Measurements from ENCODE around the gene CMTM4. TPM values are rescaled to one million over a fixed set of nuclear protein-coding genes. Genes with fewer than 3 reads are reported as not detected.
"Not testable (repeated sequence)": the region's sequence is repeated elsewhere in the genome, so short reads cannot be mapped to it uniquely, and the experiment has no call there.

CMTM4 gene
- total RNA-seq, 1 donor from 2014 or later, result 1.4 TPM

DNA sequence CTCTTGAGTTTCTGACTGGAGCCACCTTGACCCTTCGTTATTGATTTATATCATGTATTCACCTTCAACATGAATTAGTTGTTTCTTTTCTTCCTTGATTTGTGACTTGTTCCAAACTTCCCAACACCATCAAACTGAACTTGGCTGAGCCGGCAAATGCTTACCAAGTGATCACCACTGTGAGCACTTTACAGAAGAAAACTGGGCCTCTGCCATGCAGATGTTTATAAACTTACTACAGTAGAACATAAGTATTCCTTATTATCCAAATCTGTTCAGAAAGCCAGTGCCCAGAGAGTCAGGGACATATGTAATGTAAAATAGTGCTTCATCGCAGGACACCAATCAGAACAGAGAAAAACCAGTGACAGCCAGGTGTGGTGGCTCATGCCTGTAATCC lies 19.9 kb downstream of the CMTM4 start:
- intact Hi-C loops (cut with micrococcal nuclease), result no loop called here

DNA sequence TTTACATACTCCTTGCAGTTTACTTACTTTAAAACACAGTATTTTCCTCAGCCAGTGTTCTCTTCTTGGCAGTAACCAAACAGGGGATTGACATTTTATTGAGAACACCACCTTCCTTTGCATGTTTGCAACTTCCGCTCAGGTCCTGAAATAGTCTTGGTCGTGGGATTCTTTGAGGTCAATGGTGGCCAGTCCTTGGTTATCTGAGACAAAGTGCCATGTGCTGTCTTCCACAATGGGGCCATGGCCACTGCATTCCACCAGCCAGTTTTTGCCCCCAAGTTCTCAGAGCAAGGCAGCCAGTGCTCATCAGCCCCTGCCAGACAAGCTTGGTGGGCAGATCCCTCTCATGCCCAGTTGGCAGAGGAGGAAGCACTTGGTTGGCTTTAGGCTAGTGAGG lies 22.9 kb downstream of the CMTM4 start:
- intact Hi-C loops (cut with micrococcal nuclease), result no loop called here

DNA sequence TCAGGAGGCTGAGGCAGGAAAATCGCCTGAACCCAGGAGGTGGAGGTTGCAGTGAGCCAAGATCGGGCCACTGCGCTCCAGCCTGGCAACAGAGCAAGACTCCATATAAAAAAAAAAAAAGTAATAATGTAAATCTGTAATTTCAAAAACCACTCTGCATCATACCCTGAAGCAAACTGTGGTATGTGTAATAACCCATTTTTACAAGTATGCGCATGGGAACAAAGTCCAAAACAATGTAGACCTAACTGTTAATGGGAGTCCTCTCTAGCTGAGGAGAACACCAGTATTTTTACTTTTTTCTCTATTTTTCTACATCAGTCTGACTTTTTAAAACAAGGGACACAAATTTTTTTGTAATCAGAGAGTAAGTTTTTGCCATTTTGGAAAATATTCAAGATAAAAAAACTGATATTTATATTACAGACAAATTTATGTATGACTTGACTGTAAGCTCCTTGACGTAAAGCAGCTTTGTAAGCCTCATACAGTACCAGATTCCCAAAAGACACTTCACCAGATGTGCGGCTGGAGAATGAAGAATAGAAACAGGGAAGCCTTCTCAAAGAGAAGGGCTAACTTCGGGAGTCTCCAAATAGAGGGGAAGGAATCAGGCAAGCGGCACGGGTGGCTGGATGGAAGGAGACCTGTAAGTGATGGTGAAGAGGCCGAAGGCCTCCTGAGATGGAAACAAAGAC lies 25.7 kb downstream of the CMTM4 start:
- intact Hi-C loops (cut with micrococcal nuclease), result no loop called here

DNA sequence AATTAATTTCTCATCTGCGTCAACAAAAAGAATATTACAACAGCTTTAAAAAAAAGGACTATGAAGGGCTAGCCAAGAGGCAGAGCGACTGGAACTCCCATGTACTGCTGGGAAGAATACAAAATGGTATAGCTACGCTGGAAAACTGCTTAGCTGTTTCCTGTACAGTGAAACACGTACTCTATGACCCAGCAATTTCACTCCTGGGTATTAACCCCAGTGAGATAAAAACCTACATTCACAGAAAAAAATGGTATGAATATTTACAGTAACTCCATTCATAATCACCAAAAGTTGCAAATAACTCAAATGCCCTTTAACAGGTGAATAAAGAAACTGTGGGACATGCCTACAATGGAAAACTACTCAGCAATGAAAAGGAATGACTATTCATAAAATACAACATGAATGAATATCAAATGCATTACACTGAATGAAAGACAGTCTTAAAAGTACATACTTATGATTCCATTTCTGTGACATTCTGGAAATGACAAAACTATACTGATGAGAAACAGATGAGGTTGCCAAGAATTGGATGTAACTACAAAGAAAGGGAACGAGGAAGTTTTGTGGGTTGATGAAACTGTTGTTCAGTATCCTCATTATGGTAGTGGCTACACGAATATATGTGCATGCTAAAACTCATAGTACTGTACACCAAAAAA lies 27.6 kb downstream of the CMTM4 start:
- intact Hi-C loops (cut with micrococcal nuclease), result no loop called here

DNA sequence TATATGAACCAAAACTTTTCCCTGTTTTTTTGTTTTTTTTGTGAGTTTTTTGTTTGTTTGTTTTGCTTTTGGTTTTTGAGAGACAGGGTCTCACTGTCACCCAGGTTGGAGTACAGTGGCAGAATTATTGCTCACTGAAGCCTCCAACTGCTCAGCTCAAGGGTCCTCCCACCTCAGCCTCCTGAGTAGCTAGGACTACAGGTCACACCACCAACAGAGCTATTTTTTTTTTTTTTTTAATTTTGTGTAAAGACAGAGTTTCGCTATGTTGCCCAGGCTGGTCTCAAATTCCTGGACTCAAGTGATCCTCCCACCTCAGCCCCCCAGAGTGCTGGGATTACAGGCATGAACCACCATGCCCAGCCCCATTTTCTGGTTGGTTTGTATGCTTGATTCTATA lies 28.6 kb downstream of the CMTM4 start:
- intact Hi-C loops (cut with micrococcal nuclease), result no loop called here

DNA sequence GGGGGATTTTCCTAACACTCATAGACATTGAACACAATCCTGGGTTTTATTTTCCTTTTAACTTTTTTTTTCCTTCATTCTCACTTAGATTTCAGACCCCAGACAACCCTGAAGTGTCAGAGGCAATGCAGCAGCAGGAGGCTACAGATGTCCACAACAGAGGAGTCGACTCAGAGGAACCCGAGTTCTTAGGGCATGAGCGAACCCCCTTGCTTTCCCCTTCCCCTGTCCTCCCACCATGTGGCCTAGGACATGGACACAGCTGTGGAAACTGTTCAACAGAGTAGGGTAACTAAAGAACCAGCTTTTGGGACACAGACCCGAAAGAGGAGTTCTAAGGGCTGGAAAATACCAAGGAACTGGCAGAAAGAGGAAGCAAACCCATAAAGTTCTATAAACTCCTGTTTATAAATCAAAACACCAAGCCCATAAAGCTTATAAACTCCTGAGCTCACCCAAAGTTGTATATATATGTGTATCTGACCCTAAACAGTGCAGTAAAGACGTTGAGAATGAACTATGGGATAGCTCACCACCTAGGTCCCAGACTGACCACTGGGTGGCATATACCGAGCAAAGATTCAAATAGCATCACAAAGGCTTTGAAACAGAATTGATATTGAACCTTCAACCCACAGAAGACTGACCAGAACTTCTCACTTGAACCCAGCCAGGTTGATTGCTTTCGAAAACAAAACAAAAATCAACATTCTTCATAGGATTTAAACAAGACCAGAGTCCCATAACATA lies 33.9 kb downstream of the CMTM4 start:
- intact Hi-C loops (cut with micrococcal nuclease), result no loop called here

DNA sequence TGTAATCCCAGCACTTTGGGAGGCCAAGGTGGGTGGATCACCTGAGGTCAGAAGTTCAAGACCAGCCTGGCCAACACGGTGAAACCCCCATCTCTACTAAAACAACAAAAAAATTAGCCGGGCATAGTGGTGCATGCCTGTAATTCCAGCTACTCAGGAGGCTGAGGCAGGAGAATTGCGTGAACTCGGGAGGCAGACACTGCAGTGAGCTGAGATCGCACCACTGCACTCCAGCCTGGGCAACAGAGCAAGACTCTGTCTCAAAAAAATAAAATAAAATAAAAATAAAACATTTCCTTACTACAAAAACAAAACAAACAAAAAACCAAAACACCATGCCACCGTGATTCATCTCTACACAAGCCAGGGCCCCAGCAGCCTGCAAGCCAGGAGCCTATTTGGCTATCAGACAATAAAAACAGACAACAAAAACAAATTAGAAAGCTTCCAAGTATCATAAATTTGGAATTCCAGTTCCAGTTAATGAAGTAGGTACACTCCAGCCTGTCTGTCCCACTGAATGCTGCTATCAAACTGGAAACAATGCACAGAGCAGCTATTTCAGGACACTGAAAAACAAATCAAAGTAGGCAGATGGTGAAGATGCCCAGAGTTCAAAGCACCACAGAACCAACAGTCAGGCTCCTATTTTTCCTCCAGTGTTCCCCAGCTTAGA lies 34.7 kb downstream of the CMTM4 start:
- intact Hi-C loops (cut with micrococcal nuclease), result not testable (repeated sequence)

DNA sequence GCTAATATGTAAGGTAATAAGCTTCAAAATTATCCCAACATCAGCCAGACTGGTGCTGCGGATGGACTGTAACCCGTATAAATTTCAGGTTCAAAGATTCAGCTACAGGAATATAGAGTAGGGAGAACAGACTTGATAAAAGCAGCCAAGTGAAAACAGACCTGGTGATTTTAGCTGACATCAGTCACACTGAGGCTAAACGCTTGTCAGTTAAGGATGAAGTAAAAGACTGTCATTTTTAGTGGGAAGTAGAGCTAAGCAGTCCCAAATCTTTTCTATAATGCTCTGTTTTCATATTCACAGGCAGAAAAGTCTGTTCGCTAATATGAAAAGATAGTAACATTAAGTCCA lies 35.4 kb downstream of the CMTM4 start:
- intact Hi-C loops (cut with micrococcal nuclease), result no loop called here

DNA sequence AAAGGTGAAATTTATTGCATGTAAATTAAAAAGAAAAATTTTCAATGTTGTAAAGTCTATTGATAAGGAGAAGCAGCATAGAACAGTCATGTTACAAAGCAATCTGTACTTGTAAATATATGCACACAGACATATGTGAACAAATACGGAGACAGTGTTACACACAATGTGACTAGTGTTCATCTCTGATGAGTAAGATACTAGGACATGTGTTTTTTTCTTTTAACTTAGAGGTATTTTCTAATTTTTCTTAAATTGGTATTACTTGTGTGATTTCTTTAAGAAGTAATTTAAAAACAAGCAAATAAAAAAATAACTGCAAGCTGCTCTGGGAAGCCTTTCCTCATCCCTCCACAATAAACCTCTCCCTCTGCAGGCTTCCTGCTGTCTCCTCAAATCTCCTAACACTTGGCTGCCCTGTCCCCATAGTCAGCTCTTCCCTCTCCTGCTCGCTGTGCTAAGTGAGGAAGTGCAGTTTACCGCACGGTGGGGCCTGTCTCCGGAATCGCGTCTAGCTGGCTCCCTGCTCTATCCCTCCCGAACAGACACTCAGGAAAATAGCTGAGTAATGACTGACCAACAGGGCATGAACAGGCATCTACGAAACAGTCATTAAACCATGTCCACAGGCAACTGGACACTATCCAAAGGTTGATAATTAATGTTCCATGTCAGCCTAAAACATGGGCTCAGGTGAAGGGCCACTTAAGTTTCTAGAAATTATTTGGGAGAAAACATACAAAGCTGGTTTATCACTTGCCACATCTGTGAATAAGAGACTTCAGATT lies 35.9 kb downstream of the CMTM4 start:
- intact Hi-C loops (cut with micrococcal nuclease), result no loop called here

DNA sequence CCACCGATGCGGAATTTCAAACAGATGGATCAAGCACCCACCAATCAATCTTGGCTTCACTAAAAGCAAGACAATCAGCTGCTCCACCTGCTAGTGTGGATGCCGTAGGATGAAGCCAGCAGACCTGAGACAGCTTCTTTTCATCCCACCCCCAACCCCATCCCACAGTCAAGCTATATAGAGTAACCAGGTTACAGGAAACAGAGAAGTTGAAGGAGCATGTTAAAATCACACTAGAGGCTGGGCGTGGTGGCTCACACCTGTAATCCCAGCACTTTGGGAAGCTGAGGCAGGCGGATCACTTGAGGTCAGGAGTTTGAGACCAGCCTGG lies 37.7 kb downstream of the CMTM4 start:
- intact Hi-C loops (cut with micrococcal nuclease), result no loop called here

DNA sequence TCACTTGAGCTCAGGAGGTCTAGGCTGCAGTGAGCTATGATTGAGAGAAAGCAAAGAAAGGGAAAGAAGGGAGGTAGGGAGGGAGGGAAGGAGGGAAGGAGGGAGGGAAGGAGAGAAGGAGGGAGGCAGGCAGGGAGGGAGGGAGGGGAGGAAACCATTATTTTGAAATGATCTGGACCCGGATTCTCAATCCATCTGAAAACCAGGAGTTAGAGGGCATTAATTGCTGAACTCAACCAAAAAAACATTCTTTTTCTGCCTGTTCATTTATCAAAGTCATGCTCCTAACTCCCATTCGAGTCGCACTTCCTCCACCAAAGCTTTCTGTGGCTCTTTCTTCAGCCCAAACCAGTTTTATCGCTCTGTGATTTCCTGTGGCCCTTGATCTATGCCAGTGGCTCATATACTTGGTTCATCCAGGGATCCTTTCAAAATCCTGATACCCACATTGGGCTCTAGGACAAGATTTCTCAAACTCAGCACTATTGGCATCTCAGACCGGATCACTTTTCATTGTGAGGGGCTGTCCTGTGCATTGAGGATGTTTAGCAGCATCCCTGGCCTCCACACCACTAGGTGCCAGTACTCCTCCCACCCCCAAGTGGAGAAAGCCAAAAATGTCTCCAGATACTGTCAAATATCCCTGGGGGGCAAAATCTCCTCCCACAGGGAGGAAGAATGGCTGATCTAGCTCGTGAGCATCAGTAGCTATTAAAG lies 38.2 kb downstream of the CMTM4 start:
- intact Hi-C loops (cut with micrococcal nuclease), result no loop called here

DNA sequence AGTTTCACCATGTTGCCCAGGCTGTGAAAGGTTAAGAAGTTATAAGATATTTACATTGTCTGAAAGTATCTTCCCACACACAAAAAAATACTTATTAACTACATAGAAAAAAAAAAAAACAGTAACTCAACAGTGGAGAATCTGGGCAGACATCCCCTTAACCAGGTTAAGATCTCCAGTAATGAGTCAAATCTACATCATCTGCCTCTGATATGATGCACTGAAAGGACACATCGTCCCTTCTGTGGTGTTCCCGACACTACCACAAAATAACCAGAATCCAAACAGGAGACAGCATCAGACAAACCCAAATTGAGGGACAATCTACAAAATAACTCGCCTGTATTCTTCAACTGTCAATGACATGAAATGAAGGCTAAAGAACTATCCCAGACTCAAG lies 40.0 kb downstream of the CMTM4 start:
- intact Hi-C loops (cut with micrococcal nuclease), result no loop called here

DNA sequence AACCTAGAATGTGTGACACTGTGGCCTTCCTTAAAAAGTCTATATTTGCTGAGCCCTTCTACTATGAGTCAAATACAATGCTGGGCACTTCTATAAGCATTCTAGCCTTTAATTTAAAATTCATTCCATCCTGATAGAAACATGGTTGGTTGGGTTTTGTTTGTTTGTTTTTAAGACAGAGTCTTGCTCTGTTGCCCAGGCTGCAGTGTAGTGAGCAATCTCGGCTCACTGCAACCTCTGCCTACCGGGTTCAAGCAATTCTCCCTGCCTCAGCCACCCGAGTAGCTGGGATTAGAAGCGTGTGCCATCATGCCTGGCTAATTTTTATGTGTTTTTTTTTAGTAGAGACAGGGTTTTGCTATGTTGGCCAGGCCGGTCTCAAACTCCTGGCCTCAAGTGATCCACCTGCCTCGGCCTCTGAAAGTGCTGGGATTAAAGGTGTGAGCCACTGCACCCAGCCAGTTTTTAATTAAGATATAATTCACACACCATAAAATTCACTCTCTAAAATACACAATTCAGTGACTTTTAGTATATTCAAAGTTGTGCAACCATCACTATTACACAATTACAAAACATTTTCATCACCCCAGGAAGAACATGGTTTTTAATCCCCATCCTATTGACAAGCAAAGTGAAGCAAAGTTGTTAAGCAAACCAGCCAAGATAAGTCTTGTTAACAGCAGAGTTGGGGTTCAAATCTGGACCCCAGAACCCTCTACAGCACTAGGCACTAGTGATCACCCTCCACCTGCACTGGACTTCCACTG lies 42.8 kb downstream of the CMTM4 start:
- intact Hi-C loops (cut with micrococcal nuclease), result loop anchor here (5.0 kb wide), 2 partner anchors 101 to 219 kb away; partner anchors contain the start of genes CKLF and TK2

DNA sequence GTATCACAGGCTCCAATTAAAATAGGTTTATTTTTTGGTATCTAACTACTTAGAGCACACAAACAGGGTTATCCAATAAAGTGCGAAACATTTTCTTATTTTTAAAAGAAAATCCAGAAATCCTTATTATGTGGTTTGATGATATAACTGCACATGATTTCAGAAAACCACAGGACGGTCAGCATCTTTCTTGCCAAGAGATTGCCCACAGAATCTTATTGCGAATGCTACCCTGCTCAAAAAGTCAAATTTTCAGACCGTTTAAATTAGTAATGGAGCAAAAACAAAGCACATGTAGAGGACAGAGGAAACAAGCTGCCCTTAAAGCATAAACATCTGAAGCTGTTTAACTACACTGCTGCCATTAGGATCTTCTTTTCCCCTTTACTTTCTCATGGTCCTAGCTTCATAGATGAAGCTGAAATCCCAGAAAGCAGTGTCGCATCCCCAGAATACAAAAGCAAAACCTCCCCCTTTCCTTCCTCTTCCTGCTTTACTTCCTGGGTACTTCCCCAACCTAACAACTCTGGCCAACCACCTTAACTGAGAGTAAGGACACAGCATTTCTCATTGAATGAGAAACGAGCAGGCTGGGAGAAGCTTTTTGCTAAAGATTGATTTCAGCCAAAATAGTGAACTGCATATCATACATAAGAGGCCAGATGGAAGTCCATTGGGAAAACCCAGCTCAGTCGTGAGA lies 43.7 kb downstream of the CMTM4 start:
- intact Hi-C loops (cut with micrococcal nuclease), result loop anchor here (5.0 kb wide), 2 partner anchors 101 to 219 kb away; partner anchors contain the start of genes CKLF and TK2

DNA sequence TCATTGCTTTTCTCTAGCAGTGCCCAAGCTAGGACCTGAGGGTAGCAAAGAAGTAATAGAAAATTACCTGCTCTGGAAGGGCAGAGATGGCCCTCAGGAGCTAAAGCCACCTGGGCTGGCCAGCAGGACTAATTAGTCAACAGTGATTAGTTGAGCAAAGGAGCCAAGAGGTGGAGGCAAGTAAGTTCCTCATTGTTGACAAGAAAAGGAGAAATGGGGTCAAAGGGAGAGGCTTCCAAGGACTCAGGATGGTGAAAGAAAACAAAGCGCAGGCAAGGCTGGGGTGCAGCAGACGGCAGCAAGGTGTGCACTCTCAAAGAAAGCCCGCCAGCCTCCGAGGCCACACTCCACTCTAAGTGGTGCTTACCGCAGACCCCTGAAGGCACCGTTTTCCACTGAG lies 44.6 kb downstream of the CMTM4 start:
- intact Hi-C loops (cut with micrococcal nuclease), result loop anchor here (1.0 to 5.0 kb wide), 7 partner anchors 44 to 220 kb away; partner anchors contain the start of genes CKLF, DYNC1LI2 and TK2

DNA sequence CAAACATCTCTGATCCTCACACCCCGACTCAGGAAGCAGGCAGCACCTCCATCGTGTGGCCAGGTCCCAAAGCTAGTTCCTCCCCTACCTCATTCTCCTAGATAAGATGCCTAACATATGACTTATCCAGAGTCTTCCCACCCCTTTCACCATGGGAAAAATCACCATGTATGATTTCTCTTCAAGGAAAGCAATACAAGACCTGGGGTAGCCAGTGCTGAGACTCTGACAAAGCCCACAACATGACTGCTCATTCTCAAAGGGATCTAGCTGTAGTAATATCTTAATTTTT lies 45.1 kb downstream of the CMTM4 start:
- intact Hi-C loops (cut with micrococcal nuclease), result loop anchor here (1.0 to 5.0 kb wide), 7 partner anchors 43 to 221 kb away; partner anchors contain the start of genes CKLF, DYNC1LI2 and TK2

DNA sequence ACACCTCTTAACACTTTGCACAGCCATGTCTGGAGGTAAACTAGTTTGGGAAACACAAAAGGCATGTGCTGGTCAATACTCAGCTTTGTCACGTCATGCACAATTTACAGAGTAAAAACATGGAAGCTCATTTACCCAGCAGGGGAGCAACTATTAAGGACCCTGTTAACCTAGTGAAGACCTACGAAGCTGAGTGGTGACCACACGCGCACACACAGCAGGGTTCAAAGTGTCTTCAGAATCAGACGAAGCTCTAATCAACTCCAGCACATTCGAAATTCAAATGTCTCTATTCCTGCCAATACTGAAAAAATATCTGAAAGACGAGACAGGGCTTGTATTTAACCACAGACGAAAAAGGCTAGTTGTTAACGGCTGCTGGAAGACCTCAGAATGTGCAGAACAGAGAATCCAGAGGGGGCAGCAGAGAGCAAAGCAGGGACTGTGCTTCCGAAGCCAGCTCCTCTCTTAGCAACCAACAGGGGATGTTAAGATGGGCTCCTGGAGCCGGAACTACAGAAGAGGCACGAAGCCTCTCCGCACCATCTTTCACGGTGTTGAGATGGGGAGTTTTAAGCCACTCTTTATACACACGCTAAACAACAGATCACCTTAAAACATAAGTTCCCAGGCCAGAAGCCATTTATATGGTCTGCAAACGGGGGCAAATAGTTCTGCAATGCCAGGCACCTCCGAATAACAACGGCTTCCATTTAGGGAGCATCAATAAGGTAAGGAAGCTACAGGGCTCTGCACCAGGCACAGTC lies 45.7 kb downstream of the CMTM4 start:
- intact Hi-C loops (cut with micrococcal nuclease), result loop anchor here (1.0 to 5.0 kb wide), 7 partner anchors 43 to 221 kb away; partner anchors contain the start of genes CKLF, DYNC1LI2 and TK2

DNA sequence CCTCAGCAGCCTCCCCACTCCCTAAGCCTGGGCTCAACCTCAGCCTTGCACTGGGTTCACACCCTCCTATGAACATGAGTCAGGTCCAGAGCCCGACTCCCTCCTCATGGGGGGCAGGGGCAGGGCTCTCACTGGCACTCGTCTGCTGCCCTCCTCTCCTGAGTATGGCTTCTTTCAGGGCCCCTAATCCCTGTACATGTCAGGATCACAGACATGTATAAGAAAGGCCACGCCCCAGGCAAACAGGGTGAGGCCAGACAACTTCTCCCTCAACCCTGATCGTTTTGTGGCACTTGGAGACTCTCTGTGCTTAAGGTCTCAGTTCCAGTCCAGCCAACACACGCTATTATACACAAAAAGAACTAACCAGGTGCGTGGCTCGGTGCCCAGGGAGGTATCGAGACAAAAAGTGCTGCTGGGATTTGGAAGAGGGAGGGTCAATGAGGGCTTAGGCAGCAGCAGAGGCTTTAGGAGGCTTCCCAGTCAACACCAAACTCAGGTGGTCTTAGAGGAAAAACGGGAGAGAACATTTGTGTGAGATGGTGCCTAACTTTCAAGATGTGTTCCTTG lies 46.8 kb downstream of the CMTM4 start:
- intact Hi-C loops (cut with micrococcal nuclease), result loop anchor here (2.0 to 5.0 kb wide), 3 partner anchors 97 to 223 kb away; partner anchors contain the start of genes CKLF, DYNC1LI2 and TK2

All from T-helper 1 cell treated with Interleukin-12 subunit alpha and Interleukin-12 subunit beta and Interleukin-4 antibody, amounts not matched to agents 30 ng/mL and 1 ng/mL, for 36 hours (primary cell).